A549 (cell line): ENCODE results near the gene OSBPL9. TPM values are rescaled to one million over a fixed set of nuclear protein-coding genes. Genes with fewer than 3 reads are reported as not detected.
A peak's percentile ranks its signal among the peaks of the same experiment; 100 is the strongest.

Source experiments
- ATAC-seq, 2 experiments: fragments of 200-7000 bp in 1 of 2; fragments of >200 bp in 1 of 2; cut with Nextera tagmentation in 1 of 2; cut with Tn5 transposase in 1 of 2; 3 replicates each; pipeline versions ENCODE4 v1.8.0 to v1.9.1; 2018 to 2020; ENCODE audit warnings: mild to moderate bottlenecking in 1 of 2, moderate library complexity in 1 of 2
- CTCF ChIA-PET: fragments of 300-600 bp; sonication (Branson Sonifier 250); formaldehyde crosslinking; extraction: SDS; loops from one replicate; lab custom pipeline; 2021; ENCODE audit warnings: antibody characterized with exemption, inconsistent platforms; lab: Yijun Ruan, JAX
- POLR2A ChIA-PET: fragments of 350-600 bp; formaldehyde crosslinking; extraction: SDS; loops from one replicate; lab custom pipeline; 2021; ENCODE audit warnings: antibody characterized with exemption, inconsistent platforms; lab: Yijun Ruan, JAX
- DNase-seq, 2 experiments: peaks; one replicate each; pipeline versions ENCODE4 v3.0.0 to v3.0.0-alpha.2; 2011 to 2016; ENCODE audit warnings: low read depth in 1 of 2, low spot score in 1 of 2
- FAIRE-seq: peaks from 2 replicates; lab custom pipeline; 2011; peaks lifted over from hg19 to GRCh38; lab: Jason Lieb, UNC
- H3K27ac ChIP-seq, 2 experiments: fragments of >200 bp; sonication (Bioruptor Twin); formaldehyde crosslinking; 3 replicates each; pipeline ENCODE4 v1.5.1; 2016 to 2017
- H3K4me1 ChIP-seq: fragments of >200 bp; sonication (Bioruptor Twin); formaldehyde crosslinking; 3 replicates; pipeline ENCODE4 v1.6.1; 2016
- H3K4me2 ChIP-seq: fragments of >200 bp; sonication (Bioruptor Twin); formaldehyde crosslinking; 3 replicates; pipeline ENCODE4 v1.6.1; 2016
- H3K4me3 ChIP-seq: fragments of >200 bp; sonication (Bioruptor Twin); formaldehyde crosslinking; 3 replicates; pipeline ENCODE4 v1.5.1; 2016
- H3K9me3 ChIP-seq: fragments of >200 bp; sonication (Bioruptor Twin); formaldehyde crosslinking; 3 replicates; pipeline ENCODE4 v1.6.1; 2016
- CBX8 ChIP-seq: fragments of 200-600 bp; sonication (generic); IDR thresholded peaks from 2 replicates; pipeline ENCODE4 v1.6.1; 2016
- CHD2 ChIP-seq: fragments of 150-350 bp; IDR thresholded peaks from 2 replicates; pipeline ENCODE4 v1.6.1; 2014; ENCODE audit warnings: low read length; ENCODE audit not compliant: partially characterized antibody
- CHD4 ChIP-seq: fragments of 200-600 bp; sonication (generic); IDR thresholded peaks from 2 replicates; pipeline ENCODE4 v1.6.1; 2016; ENCODE audit warnings: antibody characterized with exemption, mild to moderate bottlenecking, borderline replicate concordance
- EHF ChIP-seq: fragments of 250-450 bp; sonication (Bioruptor Pico); IDR thresholded peaks from 2 replicates; pipeline ENCODE4 v1.5.0; 2020; ENCODE audit warnings: mild to moderate bottlenecking
- JUN ChIP-seq, 2 experiments: fragments of >200 bp; sonication (Bioruptor Twin); formaldehyde crosslinking; IDR thresholded peaks; 2 replicates in 1 of 2; 3 replicates in 1 of 2; pipeline ENCODE4 v1.6.1; 2016 to 2017
- KDM5A ChIP-seq: fragments of 200-600 bp; sonication (generic); IDR thresholded peaks from 2 replicates; pipeline ENCODE4 v1.6.1; 2016; ENCODE audit warnings: antibody characterized with exemption, mild to moderate bottlenecking
- MAZ ChIP-seq: fragments of 150-350 bp; IDR thresholded peaks from 2 replicates; pipeline ENCODE4 v1.6.1; 2014; ENCODE audit warnings: antibody characterized with exemption, low read depth, low read length, borderline replicate concordance
- MYC ChIP-seq: IDR thresholded peaks from 2 replicates; pipeline ENCODE4 v1.6.1; 2012; ENCODE audit warnings: mild to moderate bottlenecking, inconsistent platforms, low read length, improper control_type of control experiment, borderline replicate concordance
- NFE2L2 ChIP-seq: fragments of 150-350 bp; conservative IDR thresholded peaks from 2 replicates; pipeline ENCODE4 v1.6.1; 2014; ENCODE audit warnings: low read length
- NR3C1 ChIP-seq: fragments of >200 bp; sonication (Bioruptor Twin); formaldehyde crosslinking; IDR thresholded peaks from 3 replicates; pipeline ENCODE4 v1.6.1; 2017
- POLR2AphosphoS2 ChIP-seq: conservative IDR thresholded peaks from 2 replicates; pipeline ENCODE4 v1.6.1; 2012; ENCODE audit warnings: low read length, improper control_type of control experiment, inconsistent platforms
- ZFP36 ChIP-seq: fragments of 450-650 bp; IDR thresholded peaks from 2 replicates; pipeline ENCODE4 v1.6.1; 2014; ENCODE audit warnings: borderline replicate concordance; ENCODE audit not compliant: partially characterized antibody
- ZSCAN20 ChIP-seq: fragments of 250-450 bp; sonication (Bioruptor Pico); IDR thresholded peaks from 2 replicates; pipeline ENCODE4 v1.8.0; 2022; ENCODE audit warnings: mild to moderate bottlenecking, moderate library complexity
- WGBS: methylation state at CpG from one replicate; pipeline ENCODE4 v1.1.6; 2017; ENCODE audit errors: missing lambda C conversion rate; 5-methylcytosine and 5-hydroxymethylcytosine counted together
- polyA plus RNA-seq, 4 experiments: library from polyadenylated mRNA; depleted of rRNA in 3 of 4; stranded (reverse); fragments of >200 nt; fragmentation: RNase III in 1 of 4; extraction: RNeasy Plus Mini Kit Qiagen cat#74134 plus additional on column Dnase treatment in 1 of 4; gene quantifications; 2 replicates in 3 of 4; 3 replicates in 1 of 4; pipeline ENCODE4 v1.2.3, GENCODE V29; 2011 to 2017
- TF ChIP-seq, protein P1 (sequence below): IDR thresholded peaks from 2 replicates; pipeline ENCODE4 v1.6.1; 2012
- TF ChIP-seq, protein P2 (sequence below): fragments of >200 bp; sonication (Bioruptor Twin); formaldehyde crosslinking; IDR thresholded peaks from 3 replicates; pipeline ENCODE4 v1.5.1; 2016
- TF ChIP-seq, protein P3 (sequence below): fragments of 200-600 bp; sonication (generic); IDR thresholded peaks from 2 replicates; pipeline ENCODE4 v1.6.1; 2016; ENCODE audit warnings: antibody characterized with exemption, mild to moderate bottlenecking, moderate library complexity
- TF ChIP-seq, protein P4 (sequence below): fragments of >200 bp; sonication (Bioruptor Twin); formaldehyde crosslinking; IDR thresholded peaks from 2 replicates; pipeline ENCODE4 v1.6.1; 2016
- TF ChIP-seq, protein P5 (sequence below): IDR thresholded peaks from 2 replicates; pipeline ENCODE4 v1.6.1; 2012; ENCODE audit warnings: low read depth, borderline replicate concordance
- TF ChIP-seq, protein P6 (sequence below): fragments of 150-350 bp; IDR thresholded peaks from 2 replicates; pipeline ENCODE4 v1.6.1; 2014; ENCODE audit warnings: low read depth, mild to moderate bottlenecking, low read length

Gene OSBPL9
- polyA plus RNA-seq, 2 of the 4 experiments (the other 2 are of a cell fraction): 52.6 to 93.7 TPM

DNA sequence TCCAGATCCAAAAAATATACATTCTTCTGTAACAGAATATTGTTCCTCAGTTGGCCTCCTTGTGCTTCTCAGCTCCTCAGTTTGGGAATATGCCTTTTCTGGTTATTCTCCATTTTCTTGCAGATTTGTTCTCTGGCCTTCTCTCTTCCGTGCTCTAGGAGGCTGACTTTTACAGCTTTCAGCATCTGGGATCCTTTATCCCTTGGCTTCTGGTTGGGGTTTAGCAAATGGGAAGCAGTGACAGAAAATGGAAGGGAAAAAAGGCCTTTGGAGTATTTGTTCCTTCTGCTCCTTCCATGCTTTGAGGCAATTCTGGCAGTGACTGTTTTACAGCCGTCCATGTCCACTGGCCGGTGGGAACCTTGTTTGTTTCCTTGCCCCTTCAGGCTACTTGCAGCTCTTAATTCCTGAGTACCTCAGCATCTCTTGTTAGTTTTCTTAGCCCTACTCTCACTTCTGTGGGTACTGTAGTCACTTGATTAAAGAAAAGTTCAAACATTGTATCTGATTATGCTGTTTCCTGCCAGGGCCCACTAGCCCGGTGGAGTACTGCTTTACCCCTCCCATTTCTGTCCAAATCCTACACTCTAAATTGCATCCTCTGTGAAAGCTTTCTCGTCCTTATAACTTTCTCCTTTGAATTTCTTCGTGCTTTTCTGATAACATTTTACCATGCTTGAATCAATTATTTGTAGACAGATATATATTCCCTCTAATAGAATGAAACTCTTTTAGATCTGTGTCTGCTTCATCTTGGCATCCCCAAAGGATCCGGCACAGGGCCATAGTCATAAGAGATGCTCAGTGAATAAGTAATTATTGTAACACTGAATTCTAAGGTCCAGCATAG is 118.2 kb downstream of the OSBPL9 start:
- FAIRE-seq (no peak), DNase-seq (no peak), ATAC-seq (peak in 1 of 2 experiments; percentile 44; a peak in 3 of 6 replicates)
- Histone ChIP-seq H3K4me1 (peaks cover 87% of the 10 kb centered on the region), H3K4me3 (no peak overlapping the region), H3K27ac (peak overlapping the region; percentile 67 to 81), H3K4me2 (peak overlapping the region; percentile 92), H3K9me3 (no peaks in the 10 kb centered on the region)
- 57% methylated on average over 7 of the region's 7 CpGs for WGBS
- CTCF ChIA-PET: no interaction called here
- TF ChIP-seq, protein P1, sequence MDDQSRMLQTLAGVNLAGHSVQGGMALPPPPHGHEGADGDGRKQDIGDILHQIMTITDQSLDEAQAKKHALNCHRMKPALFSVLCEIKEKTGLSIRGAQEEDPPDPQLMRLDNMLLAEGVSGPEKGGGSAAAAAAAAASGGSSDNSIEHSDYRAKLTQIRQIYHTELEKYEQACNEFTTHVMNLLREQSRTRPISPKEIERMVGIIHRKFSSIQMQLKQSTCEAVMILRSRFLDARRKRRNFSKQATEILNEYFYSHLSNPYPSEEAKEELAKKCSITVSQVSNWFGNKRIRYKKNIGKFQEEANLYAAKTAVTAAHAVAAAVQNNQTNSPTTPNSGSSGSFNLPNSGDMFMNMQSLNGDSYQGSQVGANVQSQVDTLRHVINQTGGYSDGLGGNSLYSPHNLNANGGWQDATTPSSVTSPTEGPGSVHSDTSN: no peak
- TF ChIP-seq, protein P2, sequence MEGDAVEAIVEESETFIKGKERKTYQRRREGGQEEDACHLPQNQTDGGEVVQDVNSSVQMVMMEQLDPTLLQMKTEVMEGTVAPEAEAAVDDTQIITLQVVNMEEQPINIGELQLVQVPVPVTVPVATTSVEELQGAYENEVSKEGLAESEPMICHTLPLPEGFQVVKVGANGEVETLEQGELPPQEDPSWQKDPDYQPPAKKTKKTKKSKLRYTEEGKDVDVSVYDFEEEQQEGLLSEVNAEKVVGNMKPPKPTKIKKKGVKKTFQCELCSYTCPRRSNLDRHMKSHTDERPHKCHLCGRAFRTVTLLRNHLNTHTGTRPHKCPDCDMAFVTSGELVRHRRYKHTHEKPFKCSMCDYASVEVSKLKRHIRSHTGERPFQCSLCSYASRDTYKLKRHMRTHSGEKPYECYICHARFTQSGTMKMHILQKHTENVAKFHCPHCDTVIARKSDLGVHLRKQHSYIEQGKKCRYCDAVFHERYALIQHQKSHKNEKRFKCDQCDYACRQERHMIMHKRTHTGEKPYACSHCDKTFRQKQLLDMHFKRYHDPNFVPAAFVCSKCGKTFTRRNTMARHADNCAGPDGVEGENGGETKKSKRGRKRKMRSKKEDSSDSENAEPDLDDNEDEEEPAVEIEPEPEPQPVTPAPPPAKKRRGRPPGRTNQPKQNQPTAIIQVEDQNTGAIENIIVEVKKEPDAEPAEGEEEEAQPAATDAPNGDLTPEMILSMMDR: no peak
- TF ChIP-seq, protein P3, sequence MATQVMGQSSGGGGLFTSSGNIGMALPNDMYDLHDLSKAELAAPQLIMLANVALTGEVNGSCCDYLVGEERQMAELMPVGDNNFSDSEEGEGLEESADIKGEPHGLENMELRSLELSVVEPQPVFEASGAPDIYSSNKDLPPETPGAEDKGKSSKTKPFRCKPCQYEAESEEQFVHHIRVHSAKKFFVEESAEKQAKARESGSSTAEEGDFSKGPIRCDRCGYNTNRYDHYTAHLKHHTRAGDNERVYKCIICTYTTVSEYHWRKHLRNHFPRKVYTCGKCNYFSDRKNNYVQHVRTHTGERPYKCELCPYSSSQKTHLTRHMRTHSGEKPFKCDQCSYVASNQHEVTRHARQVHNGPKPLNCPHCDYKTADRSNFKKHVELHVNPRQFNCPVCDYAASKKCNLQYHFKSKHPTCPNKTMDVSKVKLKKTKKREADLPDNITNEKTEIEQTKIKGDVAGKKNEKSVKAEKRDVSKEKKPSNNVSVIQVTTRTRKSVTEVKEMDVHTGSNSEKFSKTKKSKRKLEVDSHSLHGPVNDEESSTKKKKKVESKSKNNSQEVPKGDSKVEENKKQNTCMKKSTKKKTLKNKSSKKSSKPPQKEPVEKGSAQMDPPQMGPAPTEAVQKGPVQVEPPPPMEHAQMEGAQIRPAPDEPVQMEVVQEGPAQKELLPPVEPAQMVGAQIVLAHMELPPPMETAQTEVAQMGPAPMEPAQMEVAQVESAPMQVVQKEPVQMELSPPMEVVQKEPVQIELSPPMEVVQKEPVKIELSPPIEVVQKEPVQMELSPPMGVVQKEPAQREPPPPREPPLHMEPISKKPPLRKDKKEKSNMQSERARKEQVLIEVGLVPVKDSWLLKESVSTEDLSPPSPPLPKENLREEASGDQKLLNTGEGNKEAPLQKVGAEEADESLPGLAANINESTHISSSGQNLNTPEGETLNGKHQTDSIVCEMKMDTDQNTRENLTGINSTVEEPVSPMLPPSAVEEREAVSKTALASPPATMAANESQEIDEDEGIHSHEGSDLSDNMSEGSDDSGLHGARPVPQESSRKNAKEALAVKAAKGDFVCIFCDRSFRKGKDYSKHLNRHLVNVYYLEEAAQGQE: no peak
- TF ChIP-seq, protein P4, sequence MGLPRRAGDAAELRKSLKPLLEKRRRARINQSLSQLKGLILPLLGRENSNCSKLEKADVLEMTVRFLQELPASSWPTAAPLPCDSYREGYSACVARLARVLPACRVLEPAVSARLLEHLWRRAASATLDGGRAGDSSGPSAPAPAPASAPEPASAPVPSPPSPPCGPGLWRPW: no peak
- no peak for TF ChIP-seq CBX8
- POLR2A ChIA-PET: no interaction called here

DNA sequence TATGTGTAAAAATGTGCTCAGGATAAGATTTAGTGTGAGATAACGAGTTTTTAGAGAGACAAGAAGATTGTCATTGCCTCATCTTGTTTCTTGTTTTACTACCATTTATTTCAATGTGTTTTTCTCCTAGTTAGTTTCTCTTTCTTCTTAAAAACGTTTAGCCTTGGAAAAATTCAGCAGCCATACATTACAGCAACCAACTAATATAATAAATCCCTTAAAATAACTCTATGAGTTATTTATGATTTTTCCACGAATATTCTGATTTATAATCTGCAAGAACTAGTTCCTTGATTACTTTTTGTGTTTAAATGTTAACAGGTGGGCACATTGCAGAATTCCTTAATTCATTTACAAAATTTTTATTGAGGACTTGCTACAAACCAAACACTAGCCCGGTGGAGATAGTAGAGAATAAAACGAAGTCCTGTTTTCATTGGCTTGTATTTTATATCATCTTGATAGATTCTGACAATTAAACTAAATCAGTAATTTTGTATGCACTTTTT is 118.9 kb downstream of the OSBPL9 start:
- 46% methylated on average over 5 of the region's 5 CpGs for WGBS
- CTCF ChIA-PET: no interaction called here
- no peak for FAIRE-seq

DNA sequence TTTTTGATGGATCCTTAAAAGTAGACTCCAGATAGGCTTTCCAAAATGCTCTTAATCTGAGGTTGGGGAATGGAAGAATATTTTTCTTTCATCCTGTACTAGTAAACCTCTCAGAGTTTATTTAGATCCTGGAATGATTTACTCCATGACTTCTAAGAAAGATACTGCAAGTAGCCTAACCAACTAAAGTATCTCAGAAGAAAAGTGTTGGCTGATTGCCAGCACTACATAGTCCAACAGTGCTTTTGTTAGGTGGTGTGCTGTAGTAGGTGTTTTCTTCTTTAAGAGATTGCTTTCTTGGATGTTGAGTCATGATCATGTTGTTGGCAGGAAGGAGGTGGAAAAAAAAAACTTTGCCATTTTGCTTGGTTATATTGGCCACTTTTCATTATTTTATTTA is 119.8 kb downstream of the OSBPL9 start:
- ATAC-seq (peak; percentile 56 to 63; a peak in 4 of 6 replicates), DNase-seq (peak in 1 of 2 experiments; percentile 69), FAIRE-seq (no peak)
- Histone ChIP-seq H3K4me3 (peak overlapping the region; percentile 31; the same call in 2 of the 3 replicates), H3K4me1 (peaks cover 79% of the 10 kb centered on the region), H3K4me2 (peak overlapping the region; percentile 92), H3K27ac (peak overlapping the region; percentile 68 to 81), H3K9me3 (no peaks in the 10 kb centered on the region)
- POLR2A ChIA-PET: no interaction called here
- CTCF ChIA-PET: interaction anchor here (0.6 to 0.7 kb wide), 2 partner anchors 31 to 799 kb away, joined by 3 read pairs; no protein-coding TSS in a partner anchor
- TF ChIP-seq ZSCAN20 (no peak), ZFP36 (no peak), MAZ (no peak), NFE2L2 (no peak), POLR2AphosphoS2 (no peak)
- TF ChIP-seq, protein P5, sequence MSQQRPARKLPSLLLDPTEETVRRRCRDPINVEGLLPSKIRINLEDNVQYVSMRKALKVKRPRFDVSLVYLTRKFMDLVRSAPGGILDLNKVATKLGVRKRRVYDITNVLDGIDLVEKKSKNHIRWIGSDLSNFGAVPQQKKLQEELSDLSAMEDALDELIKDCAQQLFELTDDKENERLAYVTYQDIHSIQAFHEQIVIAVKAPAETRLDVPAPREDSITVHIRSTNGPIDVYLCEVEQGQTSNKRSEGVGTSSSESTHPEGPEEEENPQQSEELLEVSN: no peak
- TF ChIP-seq, protein P6, sequence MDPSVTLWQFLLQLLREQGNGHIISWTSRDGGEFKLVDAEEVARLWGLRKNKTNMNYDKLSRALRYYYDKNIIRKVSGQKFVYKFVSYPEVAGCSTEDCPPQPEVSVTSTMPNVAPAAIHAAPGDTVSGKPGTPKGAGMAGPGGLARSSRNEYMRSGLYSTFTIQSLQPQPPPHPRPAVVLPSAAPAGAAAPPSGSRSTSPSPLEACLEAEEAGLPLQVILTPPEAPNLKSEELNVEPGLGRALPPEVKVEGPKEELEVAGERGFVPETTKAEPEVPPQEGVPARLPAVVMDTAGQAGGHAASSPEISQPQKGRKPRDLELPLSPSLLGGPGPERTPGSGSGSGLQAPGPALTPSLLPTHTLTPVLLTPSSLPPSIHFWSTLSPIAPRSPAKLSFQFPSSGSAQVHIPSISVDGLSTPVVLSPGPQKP: no peak

More for the DNA sequence above, 118.9 kb downstream of the OSBPL9 start:
- no peaks in the 10 kb centered on the region for H3K9me3 ChIP-seq
- H3K4me2 ChIP-seq: peak overlapping the region; percentile 92
- POLR2A ChIA-PET: no interaction called here
- no peak overlapping the region for H3K4me3 ChIP-seq
- TF ChIP-seq EHF (CRISPR knock-in tag) (no peak), CHD2 (no peak), CHD4 (no peak), POLR2AphosphoS2 (no peak), NR3C1 (no peak), ZSCAN20 (no peak), KDM5A (no peak), MYC (no peak), JUN (IDR thresholded peaks at IDR 0.05) (no peak)
- TF ChIP-seq, protein P5: no peak
- TF ChIP-seq, all 56 proteins: peak for 0
- ATAC-seq (no peak), DNase-seq (no peak)
- Histone ChIP-seq H3K27ac (peak overlapping the region; percentile 67 to 81), H3K4me1 (peaks cover 85% of the 10 kb centered on the region)
